Measurements from ENCODE around the gene MISP3. TPM values are rescaled to one million over a fixed set of nuclear protein-coding genes. Genes with fewer than 3 reads are reported as not detected.

MISP3 gene
- total RNA-seq, 2 donors from 2014 or later = 1.7 to 2.7 TPM

- TF ChIP-seq, protein P1, sequence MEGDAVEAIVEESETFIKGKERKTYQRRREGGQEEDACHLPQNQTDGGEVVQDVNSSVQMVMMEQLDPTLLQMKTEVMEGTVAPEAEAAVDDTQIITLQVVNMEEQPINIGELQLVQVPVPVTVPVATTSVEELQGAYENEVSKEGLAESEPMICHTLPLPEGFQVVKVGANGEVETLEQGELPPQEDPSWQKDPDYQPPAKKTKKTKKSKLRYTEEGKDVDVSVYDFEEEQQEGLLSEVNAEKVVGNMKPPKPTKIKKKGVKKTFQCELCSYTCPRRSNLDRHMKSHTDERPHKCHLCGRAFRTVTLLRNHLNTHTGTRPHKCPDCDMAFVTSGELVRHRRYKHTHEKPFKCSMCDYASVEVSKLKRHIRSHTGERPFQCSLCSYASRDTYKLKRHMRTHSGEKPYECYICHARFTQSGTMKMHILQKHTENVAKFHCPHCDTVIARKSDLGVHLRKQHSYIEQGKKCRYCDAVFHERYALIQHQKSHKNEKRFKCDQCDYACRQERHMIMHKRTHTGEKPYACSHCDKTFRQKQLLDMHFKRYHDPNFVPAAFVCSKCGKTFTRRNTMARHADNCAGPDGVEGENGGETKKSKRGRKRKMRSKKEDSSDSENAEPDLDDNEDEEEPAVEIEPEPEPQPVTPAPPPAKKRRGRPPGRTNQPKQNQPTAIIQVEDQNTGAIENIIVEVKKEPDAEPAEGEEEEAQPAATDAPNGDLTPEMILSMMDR (IDR thresholded peaks at IDR 0.05) = no peak
- no peak for DNase-seq (ENCODE audit: low spot score)
- Histone ChIP-seq H3K9me3 (no peaks in the 10 kb centered on the region), H3K27ac (no peak overlapping the region), H3K4me3 (no peak overlapping the region), H3K4me1 (ENCODE audit: control insufficient read depth in 1 of 2, low read depth in 2 of 2) (peaks cover 0 to 14% of the 10 kb centered on the region in 2 donors), H3K27me3 (replicated peaks; ENCODE audit: insufficient read depth) (no peaks in the 10 kb centered on the region), H3K36me3 (no peaks in the 10 kb centered on the region)
- ATAC-seq (ENCODE audit: insufficient number of reproducible peaks, low FRiP score, low read depth) = no peak
Measured at GRCh38 chr19:14054721-14055120, 17.9 kb upstream of the MISP3 start.

GRCh38 chr19:14055396-14055795 lies 17.2 kb upstream of the MISP3 start:
- Histone ChIP-seq H3K9me3 (no peaks in the 10 kb centered on the region), H3K36me3 (no peaks in the 10 kb centered on the region), H3K4me3 (no peak overlapping the region), H3K27me3 (replicated peaks; ENCODE audit: insufficient read depth) (no peaks in the 10 kb centered on the region), H3K4me1 (ENCODE audit: control insufficient read depth in 1 of 2, low read depth in 2 of 2) (peaks cover 0 to 14% of the 10 kb centered on the region in 2 donors), H3K27ac (no peak overlapping the region)
- TF ChIP-seq, protein P1 (IDR thresholded peaks at IDR 0.05) = no peak
- ATAC-seq (ENCODE audit: insufficient number of reproducible peaks, low FRiP score, low read depth) (no peak), DNase-seq (ENCODE audit: low spot score) (no peak)

- Histone ChIP-seq H3K36me3 (no peaks in the 10 kb centered on the region), H3K9me3 (no peaks in the 10 kb centered on the region), H3K4me1 (ENCODE audit: control insufficient read depth in 1 of 2, low read depth in 2 of 2) (peaks cover 0 to 14% of the 10 kb centered on the region in 2 donors), H3K27ac (no peak overlapping the region), H3K27me3 (replicated peaks; ENCODE audit: insufficient read depth) (no peaks in the 10 kb centered on the region), H3K4me3 (no peak overlapping the region)
- TF ChIP-seq, protein P1 (IDR thresholded peaks at IDR 0.05) = no peak
- DNase-seq (ENCODE audit: low spot score) (no peak), ATAC-seq (ENCODE audit: insufficient number of reproducible peaks, low FRiP score, low read depth) (no peak)
Measured at GRCh38 chr19:14056069-14056666, 16.4 kb upstream of the MISP3 start.

DNA sequence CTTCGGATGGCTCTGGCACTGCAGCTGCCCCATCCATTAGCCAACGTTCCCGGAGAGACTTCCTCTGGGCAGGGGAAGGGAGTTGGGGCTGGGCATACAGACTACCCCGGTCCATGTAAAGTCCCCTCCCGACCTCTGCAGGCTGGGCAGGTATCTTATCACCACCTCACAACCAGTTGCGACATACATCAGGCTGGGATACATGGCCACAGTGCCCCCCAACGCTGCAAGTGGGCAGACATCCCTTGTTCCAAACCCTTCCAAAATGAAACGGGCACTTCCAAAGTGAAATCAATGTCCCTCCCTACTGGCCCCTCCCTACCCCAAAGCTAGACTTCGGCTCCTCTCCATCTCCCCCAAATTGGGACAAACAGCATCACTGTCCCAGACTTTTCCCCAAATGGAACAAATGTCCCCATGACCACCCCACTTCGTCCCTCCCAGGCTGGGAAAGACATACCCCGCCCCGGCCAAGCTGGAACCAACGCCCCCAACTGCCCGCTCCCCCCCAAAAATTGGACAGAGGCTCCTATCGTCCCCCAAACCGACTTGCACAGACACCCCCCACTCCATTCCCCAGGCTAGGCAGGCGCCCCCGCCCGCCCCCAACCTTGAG lies 15.7 kb upstream of the MISP3 start:
- peak overlapping the region; percentile 63 for H3K4me3 ChIP-seq
- no peak overlapping the region for H3K27ac ChIP-seq
- no peaks in the 10 kb centered on the region for H3K36me3 ChIP-seq
- H3K27me3 ChIP-seq (replicated peaks; ENCODE audit: insufficient read depth) = no peaks in the 10 kb centered on the region
- TF ChIP-seq, protein P1 (IDR thresholded peaks at IDR 0.05) = no peak
- H3K9me3 ChIP-seq = no peaks in the 10 kb centered on the region
- no peak for ATAC-seq (ENCODE audit: insufficient number of reproducible peaks, low FRiP score, low read depth)
- DNase-seq (ENCODE audit: low spot score) = no peak
- peaks cover 0 to 14% of the 10 kb centered on the region in 2 donors for H3K4me1 ChIP-seq (ENCODE audit: control insufficient read depth in 1 of 2, low read depth in 2 of 2)

- TF ChIP-seq, protein P1 (IDR thresholded peaks at IDR 0.05) = no peak
- Histone ChIP-seq H3K27me3 (replicated peaks; ENCODE audit: insufficient read depth) (no peaks in the 10 kb centered on the region), H3K4me3 (no peak overlapping the region), H3K9me3 (no peaks in the 10 kb centered on the region), H3K36me3 (no peaks in the 10 kb centered on the region), H3K4me1 (ENCODE audit: control insufficient read depth in 1 of 2, low read depth in 2 of 2) (peaks cover 0 to 14% of the 10 kb centered on the region in 2 donors), H3K27ac (no peak overlapping the region)
- ATAC-seq (ENCODE audit: insufficient number of reproducible peaks, low FRiP score, low read depth) (no peak), DNase-seq (ENCODE audit: low spot score) (no peak)
Measured at GRCh38 chr19:14058182-14059092, 14.1 kb upstream of the MISP3 start.
